Measurements from ENCODE around the gene CASP2.
"Not testable (repeated sequence)": the region's sequence is repeated elsewhere in the genome, so short reads cannot be mapped to it uniquely, and the experiment has no call there.

- TF ChIP-seq CTCF (conservative IDR thresholded peaks at IDR 0.05 in 1 of 2, IDR thresholded peaks at IDR 0.05 in 1 of 2; ENCODE audit: low read depth in 1 of 2, low read length in 2 of 2); EZH2 (IDR thresholded peaks at IDR 0.05; ENCODE audit: low read length, missing control alignments): not testable (repeated sequence)
These were observed 1.7 kb downstream of the CASP2 start for GRCh38 chr7:143289888-143290287.

All from fibroblast of lung (primary cell).